ENCODE measurements around the gene ATP8A2. TPM values are rescaled to one million over a fixed set of nuclear protein-coding genes. Genes with fewer than 3 reads are reported as not detected.

The ATP8A2 gene
- total RNA-seq, 4 donors from 2014 or later: not detected

DNA sequence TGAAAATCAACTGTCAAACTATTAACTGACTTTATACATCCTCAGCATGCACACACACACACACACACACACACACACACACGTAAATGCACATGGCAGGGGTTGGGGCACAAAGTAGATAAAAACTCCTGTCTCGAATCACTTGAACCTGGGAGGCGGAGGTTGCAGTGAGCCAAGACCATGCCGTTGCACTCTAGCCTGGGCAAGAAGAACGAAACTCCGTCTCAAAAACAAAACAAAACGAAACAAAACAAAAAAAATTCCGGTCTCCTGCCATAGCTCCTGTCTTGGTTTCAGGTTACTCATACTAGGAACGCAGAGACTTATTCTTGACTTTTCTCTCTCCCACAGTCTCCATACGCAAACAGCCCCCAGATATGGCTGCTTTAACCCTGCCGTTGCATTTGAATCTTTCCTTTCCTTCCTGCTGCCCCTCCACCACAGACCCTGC is 531.1 kb downstream of the ATP8A2 start:
- intact Hi-C loops (cut with DNase I; ENCODE audit: low total_unique reads) (no loop called here), in situ Hi-C loops (cut with MboI; ENCODE audit: low sequenced_read_pairs in 4 of 4) (no loop called here)
- H3K4me3 ChIP-seq: no peak overlapping the region
- no peaks in the 10 kb centered on the region for H3K9me3 ChIP-seq
- H3K4me1 ChIP-seq: no peaks in the 10 kb centered on the region
- ATAC-seq (no peak), DNase-seq (no peak)
- no peaks in the 10 kb centered on the region for H3K27me3 ChIP-seq
- no peak overlapping the region for H3K27ac ChIP-seq
- no peaks in the 10 kb centered on the region for H3K36me3 ChIP-seq
- TF ChIP-seq, protein P1, sequence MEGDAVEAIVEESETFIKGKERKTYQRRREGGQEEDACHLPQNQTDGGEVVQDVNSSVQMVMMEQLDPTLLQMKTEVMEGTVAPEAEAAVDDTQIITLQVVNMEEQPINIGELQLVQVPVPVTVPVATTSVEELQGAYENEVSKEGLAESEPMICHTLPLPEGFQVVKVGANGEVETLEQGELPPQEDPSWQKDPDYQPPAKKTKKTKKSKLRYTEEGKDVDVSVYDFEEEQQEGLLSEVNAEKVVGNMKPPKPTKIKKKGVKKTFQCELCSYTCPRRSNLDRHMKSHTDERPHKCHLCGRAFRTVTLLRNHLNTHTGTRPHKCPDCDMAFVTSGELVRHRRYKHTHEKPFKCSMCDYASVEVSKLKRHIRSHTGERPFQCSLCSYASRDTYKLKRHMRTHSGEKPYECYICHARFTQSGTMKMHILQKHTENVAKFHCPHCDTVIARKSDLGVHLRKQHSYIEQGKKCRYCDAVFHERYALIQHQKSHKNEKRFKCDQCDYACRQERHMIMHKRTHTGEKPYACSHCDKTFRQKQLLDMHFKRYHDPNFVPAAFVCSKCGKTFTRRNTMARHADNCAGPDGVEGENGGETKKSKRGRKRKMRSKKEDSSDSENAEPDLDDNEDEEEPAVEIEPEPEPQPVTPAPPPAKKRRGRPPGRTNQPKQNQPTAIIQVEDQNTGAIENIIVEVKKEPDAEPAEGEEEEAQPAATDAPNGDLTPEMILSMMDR (IDR thresholded peaks at IDR 0.05 in 4 of 5, conservative IDR thresholded peaks at IDR 0.05 in 1 of 5): no peak
- TF ChIP-seq POLR2A (IDR thresholded peaks at IDR 0.05): no peak

DNA sequence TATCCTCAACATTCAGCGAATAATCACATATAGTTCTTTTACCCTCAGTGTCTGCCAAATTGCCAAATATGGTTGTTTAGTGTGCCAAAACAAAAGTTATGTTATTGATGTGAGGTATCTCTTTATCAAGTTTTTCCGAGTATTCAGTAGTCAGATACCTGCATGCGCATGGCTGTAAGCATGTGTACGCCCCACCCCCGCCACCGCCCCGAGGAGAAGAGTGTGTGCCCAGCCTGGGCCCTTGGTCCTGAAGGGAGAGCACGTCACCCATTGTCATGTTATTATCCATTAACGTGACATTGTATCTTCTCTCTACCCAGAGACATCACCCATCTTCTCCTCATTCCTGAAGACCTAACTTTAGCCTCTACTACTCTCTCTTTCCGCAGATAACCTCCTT is 533.1 kb downstream of the ATP8A2 start:
- ATAC-seq: no peak
- no peaks in the 10 kb centered on the region for H3K4me1 ChIP-seq
- in situ Hi-C loops (cut with MboI; ENCODE audit: low sequenced_read_pairs in 4 of 4) (no loop called here), intact Hi-C loops (cut with DNase I; ENCODE audit: low total_unique reads) (no loop called here)
- no peaks in the 10 kb centered on the region for H3K9me3 ChIP-seq
- DNase-seq: no peak
- no peaks in the 10 kb centered on the region for H3K27me3 ChIP-seq
- no peak overlapping the region for H3K27ac ChIP-seq
- H3K36me3 ChIP-seq: no peaks in the 10 kb centered on the region
- TF ChIP-seq, protein P1 (IDR thresholded peaks at IDR 0.05 in 4 of 5, conservative IDR thresholded peaks at IDR 0.05 in 1 of 5): no peak
- no peak for TF ChIP-seq POLR2A (IDR thresholded peaks at IDR 0.05)
- H3K4me3 ChIP-seq: no peak overlapping the region

DNA sequence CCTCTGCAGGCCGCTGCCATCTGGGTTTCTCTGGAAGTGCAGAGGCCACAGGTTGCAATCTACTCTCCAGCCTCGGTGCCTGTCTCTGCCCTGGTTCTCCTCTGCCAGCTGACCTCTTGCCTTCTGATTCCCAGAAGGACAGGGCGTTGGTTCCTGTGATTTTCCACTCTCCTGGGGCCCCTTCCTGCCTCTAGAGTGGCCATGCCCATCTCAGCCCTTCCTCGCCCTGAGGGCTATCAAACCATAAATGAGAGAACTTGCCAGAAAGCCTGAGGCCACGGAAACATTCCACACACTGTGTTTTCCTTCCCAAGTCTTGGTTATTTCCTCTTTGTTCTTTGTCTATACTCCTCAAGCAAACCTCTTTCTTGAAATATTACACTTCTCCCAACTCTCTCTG is 533.8 kb downstream of the ATP8A2 start:
- TF ChIP-seq POLR2A (IDR thresholded peaks at IDR 0.05): no peak
- TF ChIP-seq, protein P1 (IDR thresholded peaks at IDR 0.05 in 4 of 5, conservative IDR thresholded peaks at IDR 0.05 in 1 of 5): no peak
- ATAC-seq: no peak
- H3K4me3 ChIP-seq: no peak overlapping the region
- no peaks in the 10 kb centered on the region for H3K9me3 ChIP-seq
- in situ Hi-C loops (cut with MboI; ENCODE audit: low sequenced_read_pairs in 4 of 4): no loop called here
- DNase-seq: no peak
- no peaks in the 10 kb centered on the region for H3K4me1 ChIP-seq
- H3K36me3 ChIP-seq: no peaks in the 10 kb centered on the region
- H3K27ac ChIP-seq: no peak overlapping the region
- no peaks in the 10 kb centered on the region for H3K27me3 ChIP-seq
- intact Hi-C loops (cut with DNase I; ENCODE audit: low total_unique reads): no loop called here

DNA sequence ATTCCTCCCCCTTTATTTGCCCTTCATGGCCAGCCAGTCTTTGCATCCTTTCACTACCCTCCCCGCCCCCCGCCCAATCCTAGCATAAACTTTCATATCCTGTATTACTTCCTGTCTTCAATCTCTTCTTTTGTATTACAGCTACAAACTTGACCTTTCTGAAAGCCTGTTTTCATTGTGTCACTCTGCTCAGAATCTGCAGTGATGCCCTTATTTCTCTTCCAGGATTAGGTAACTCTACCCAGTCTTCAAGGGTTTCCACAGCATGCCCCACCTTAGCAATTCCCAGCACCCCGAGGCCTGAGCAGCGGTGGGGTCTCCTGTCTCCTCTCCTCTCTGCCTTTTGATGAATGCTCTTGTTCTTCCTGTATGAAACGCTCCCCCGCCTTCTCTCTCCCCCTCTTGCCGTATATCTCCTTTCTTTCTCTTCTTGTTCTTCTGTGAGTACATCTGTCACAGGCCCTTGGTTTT is 534.5 kb downstream of the ATP8A2 start:
- H3K36me3 ChIP-seq: no peaks in the 10 kb centered on the region
- in situ Hi-C loops (cut with MboI; ENCODE audit: low sequenced_read_pairs in 4 of 4): no loop called here
- no peaks in the 10 kb centered on the region for H3K9me3 ChIP-seq
- intact Hi-C loops (cut with DNase I; ENCODE audit: low total_unique reads): no loop called here
- H3K4me3 ChIP-seq: no peak overlapping the region
- no peak overlapping the region for H3K27ac ChIP-seq
- no peaks in the 10 kb centered on the region for H3K4me1 ChIP-seq
- no peak for TF ChIP-seq POLR2A (IDR thresholded peaks at IDR 0.05)
- TF ChIP-seq, protein P1 (IDR thresholded peaks at IDR 0.05 in 4 of 5, conservative IDR thresholded peaks at IDR 0.05 in 1 of 5): no peak
- ATAC-seq (no peak), DNase-seq (no peak)
- H3K27me3 ChIP-seq: no peaks in the 10 kb centered on the region

DNA sequence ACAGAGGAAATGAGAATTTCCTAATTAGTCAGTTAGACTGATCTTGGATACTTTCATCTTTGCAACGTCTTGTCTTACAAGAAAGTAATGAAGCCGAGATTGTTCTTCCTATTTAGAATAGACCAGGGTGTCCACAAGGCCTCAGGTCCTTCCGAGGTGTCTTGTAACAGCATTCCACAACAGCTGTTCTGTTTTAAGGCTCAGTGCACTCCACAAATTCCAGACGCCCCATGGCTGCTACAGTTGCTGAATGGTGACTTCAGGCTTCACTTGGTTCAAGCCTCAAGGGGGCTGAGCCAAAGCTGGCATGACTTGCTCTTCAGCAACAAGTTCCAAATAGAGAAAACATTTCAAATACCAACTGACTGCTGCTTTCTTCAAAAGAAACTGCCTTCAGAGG is 536.6 kb downstream of the ATP8A2 start:
- ATAC-seq: no peak
- in situ Hi-C loops (cut with MboI; ENCODE audit: low sequenced_read_pairs in 4 of 4) (no loop called here), intact Hi-C loops (cut with DNase I; ENCODE audit: low total_unique reads) (no loop called here)

More for the DNA sequence above, 536.6 kb downstream of the ATP8A2 start:
- Histone ChIP-seq H3K27me3 (no peaks in the 10 kb centered on the region), H3K36me3 (no peaks in the 10 kb centered on the region), H3K4me3 (no peak overlapping the region), H3K4me1 (no peaks in the 10 kb centered on the region), H3K27ac (no peak overlapping the region), H3K9me3 (no peaks in the 10 kb centered on the region)
- TF ChIP-seq, protein P1 (IDR thresholded peaks at IDR 0.05 in 4 of 5, conservative IDR thresholded peaks at IDR 0.05 in 1 of 5): no peak
- no peak for TF ChIP-seq POLR2A (IDR thresholded peaks at IDR 0.05)
- no peak for DNase-seq
